Measurements from ENCODE around the gene DAZAP1.
"Not testable (repeated sequence)": the region's sequence is repeated elsewhere in the genome, so short reads cannot be mapped to it uniquely, and the experiment has no call there.

DAZAP1 gene

GRCh38 chr19:1410136-1410786 is 2.9 kb downstream of the DAZAP1 start:
- no peak for DNase-seq (ENCODE audit: low read depth in 2 of 3, low spot score in 2 of 3)

GRCh38 chr19:1410789-1411188 is 3.4 kb downstream of the DAZAP1 start:
- DNase-seq (ENCODE audit: low read depth in 2 of 3, low spot score in 2 of 3), result no peak

GRCh38 chr19:1411255-1412191 is 4.1 kb downstream of the DAZAP1 start:
- no peak for DNase-seq (ENCODE audit: low read depth in 2 of 3, low spot score in 2 of 3)

GRCh38 chr19:1412323-1412923 is 5.0 kb downstream of the DAZAP1 start:
- DNase-seq (ENCODE audit: low read depth in 2 of 3, low spot score in 2 of 3), result no peak

- no peak for DNase-seq (ENCODE audit: low read depth in 2 of 3, low spot score in 2 of 3)
These were observed 5.8 kb downstream of the DAZAP1 start for GRCh38 chr19:1412995-1413800.

DNA sequence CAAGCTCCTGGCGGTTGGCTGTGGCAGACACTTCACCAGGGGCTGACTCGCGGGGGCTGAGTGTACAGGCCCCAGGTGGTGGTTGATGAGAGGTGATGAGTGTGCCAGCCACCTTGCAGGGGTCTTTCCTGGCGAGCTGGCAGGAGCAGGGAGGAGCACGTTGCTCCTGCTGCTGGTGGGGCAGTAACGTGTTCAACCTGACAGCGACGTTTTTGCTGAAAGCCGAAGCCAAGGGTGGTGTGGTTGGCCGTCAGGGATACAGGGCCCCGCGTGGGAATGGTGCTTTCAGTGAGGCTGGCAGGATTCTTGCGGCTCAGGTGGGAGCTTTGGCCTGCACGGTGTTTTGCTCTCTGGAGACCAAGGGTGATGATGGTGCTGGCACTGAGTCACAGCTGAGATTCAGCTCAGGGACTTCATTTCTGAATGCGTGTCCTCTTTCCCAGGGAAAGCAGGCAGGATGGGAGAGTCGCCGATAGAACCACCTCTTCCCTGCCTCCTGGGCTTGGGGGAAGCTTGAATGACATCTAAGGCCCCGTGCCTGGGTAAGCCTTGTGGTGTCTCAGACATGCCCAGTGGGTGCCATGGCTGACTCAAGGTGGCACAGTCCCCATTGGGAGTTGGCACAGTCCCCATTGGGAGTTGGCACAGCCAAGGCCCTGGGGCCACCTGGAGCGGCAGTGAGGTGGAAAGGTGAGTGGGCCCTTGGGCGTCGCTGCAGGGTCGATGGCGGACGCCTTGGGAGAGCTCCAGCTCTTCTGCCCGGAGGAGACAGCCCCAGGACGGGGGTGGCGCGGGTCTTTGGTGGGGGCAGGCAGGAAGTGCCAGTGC is 8.8 kb downstream of the DAZAP1 start:
- DNase-seq (ENCODE audit: low read depth in 2 of 3, low spot score in 2 of 3), result no peak

- no peak for DNase-seq (ENCODE audit: low read depth in 2 of 3, low spot score in 2 of 3)
These were observed 9.8 kb downstream of the DAZAP1 start for GRCh38 chr19:1417145-1417544.

DNA sequence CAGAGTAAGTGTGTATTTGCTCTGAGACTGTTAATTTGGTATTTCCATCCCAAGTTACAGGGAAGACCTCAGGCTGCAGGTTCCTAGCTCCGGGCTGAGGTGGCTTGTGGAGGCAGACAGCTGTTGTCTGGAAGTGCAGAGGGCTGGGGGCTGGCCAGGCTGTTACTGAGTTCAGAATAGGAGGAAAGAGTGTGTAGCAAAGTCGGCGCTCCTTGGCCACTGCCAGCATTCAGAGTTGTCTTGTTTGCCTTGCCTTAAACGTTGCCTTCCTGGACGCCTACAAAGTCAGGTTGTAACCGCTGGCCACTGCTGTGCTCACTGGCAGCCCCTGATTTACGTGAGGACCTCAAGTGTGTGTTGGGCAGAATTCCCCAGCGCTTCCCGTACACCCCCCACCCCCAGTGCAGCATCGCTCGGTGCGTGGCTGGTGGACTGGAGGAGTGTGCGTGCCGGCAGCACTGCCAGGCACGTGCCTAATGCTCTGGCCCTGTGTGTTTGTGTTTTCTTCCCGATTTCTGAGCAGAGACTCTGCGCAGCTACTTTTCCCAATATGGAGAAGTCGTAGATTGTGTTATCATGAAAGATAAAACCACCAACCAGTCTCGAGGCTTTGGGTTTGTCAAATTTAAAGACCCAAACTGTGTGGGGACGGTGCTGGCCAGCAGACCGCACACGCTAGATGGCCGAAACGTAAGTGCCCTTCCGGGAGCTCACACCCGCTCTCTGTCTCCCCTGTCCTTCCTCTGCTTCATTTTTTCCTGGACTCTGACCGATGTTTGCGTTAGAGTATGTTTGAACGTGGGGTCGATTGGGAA is 10.5 kb downstream of the DAZAP1 start:
- no peak for DNase-seq (ENCODE audit: low read depth in 2 of 3, low spot score in 2 of 3)

GRCh38 chr19:1418496-1418775 is 11.1 kb downstream of the DAZAP1 start:
- DNase-seq (ENCODE audit: low read depth in 2 of 3, low spot score in 2 of 3), result no peak

- DNase-seq (ENCODE audit: low read depth in 2 of 3, low spot score in 2 of 3), result no peak
These were observed 11.8 kb downstream of the DAZAP1 start for GRCh38 chr19:1418951-1419738.

GRCh38 chr19:1420085-1420484 is 12.7 kb downstream of the DAZAP1 start:
- DNase-seq (ENCODE audit: low read depth in 2 of 3, low spot score in 2 of 3), result not testable (repeated sequence)

DNA sequence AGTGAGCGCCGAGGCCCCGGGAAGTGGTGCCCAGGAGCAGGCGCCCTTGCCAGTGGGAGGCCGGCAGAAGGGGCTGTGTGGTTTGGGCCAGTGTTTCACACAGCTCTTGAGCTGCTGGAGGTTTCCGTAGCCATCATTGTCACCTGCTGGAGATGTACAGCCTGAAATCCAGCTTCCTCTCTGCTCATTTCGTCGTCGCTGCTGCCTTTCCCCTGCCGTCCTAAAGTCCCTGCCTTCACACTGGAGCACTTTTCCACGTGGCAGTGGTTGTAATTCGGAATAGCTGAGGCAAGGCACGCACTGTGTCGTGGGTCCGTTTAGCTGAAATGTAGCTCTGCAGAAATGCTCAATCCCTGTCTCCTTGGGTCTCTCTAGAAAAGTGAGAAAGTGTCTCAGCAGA is 13.2 kb downstream of the DAZAP1 start:
- DNase-seq (ENCODE audit: low read depth in 2 of 3, low spot score in 2 of 3), result no peak

DNA sequence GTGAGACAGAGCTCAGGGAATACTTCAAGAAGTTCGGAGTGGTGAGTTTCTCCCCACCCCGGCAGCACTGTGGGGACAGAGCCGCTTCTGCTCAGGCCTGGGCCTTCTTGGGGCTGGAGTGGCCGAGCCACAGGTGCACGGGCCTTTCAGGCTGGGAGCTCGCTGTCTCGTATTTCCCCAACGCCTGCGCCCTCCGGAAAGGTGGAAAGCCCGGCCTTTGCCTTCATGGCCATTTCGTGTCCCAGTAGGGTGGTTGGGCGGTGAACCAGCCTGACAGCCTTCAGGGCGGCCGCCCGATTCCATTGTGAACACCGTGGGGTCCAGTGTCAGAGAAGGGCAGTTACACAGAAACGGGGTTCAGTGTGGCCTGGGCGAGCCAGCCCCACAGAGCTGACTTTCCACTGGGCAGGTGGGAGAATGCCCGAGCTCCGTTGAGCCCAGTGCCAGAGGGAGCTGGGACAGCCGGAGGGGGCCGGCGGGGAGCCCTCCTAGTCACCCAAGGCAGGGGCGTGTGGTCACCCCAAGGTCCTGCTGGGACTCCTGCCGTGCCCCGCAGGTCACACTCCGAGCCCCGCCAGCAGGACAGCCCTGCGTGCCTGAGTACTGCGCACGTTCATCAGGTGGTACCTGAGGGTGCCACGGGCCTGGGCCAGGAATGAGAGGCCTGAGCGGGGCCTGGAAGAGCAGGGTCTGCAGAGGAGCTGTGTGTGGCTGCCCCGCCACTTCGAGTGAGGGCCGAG is 14.0 kb downstream of the DAZAP1 start:
- no peak for DNase-seq (ENCODE audit: low read depth in 2 of 3, low spot score in 2 of 3)

DNA sequence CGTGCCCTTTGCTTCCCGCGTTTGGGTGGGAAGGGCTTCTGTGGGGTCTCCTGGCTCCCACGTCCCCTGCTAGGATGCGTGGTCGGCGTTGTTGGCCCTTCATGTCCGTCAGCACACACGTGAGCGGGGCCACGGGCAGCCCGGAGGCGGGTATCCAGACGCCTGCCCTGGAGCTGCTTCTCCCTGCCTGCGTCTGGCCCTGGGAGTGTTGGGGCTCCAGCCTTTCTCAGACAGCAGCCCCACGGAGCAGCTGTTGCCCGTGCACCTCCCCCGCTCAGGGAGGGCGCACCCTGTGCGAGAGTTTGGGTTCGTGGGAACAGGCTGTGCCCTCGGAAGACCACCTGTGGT is 14.5 kb downstream of the DAZAP1 start:
- DNase-seq (ENCODE audit: low read depth in 2 of 3, low spot score in 2 of 3), result no peak

DNA sequence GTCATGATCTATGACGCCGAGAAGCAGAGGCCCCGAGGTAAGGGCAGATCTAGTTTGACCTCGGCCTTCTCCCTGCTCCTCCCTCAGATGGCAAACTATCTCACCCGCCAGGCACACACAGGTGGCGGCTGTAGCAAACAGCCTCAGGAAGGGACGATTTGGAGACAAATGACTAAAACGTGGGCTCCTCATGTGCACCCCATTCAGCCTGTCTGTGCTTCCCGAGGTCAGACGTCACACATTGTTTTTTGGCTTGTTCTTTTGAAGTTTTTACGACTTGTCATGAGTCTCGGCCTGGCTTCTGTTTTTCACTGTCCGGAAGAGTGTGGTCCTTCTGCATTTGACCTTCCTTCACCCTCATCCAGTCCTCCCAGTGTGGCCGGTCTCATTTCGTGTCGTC is 15.0 kb downstream of the DAZAP1 start:
- no peak for DNase-seq (ENCODE audit: low read depth in 2 of 3, low spot score in 2 of 3)

- DNase-seq (ENCODE audit: low read depth in 2 of 3, low spot score in 2 of 3), result no peak
These were observed 15.6 kb downstream of the DAZAP1 start for GRCh38 chr19:1422943-1423342.

- no peak for DNase-seq (ENCODE audit: low read depth in 2 of 3, low spot score in 2 of 3)
These were observed 16.2 kb downstream of the DAZAP1 start for GRCh38 chr19:1423436-1424191.

Data from activated CD8-positive, alpha-beta memory T cell treated with anti-CD3 and anti-CD28 coated beads for 48 hours (primary cell).